Cardiac septum (tissue), 1 donor: ENCODE data around the gene FOXI1. TPM values are rescaled to one million over a fixed set of nuclear protein-coding genes. Genes with fewer than 3 reads are reported as not detected.

ENCODE experiments used
- DNase-seq: peaks from one replicate; pipeline ENCODE4 v3.0.0-alpha.2; 2020; ENCODE audit warnings: low spot score
- intact Hi-C: fragments of 100-400 bp; cut with DNase I; formaldehyde crosslinking; loops from one replicate; pipeline ENCODE4 v1.14.0; 2022
- long read RNA-seq: library from polyadenylated mRNA; unstranded; transcript quantifications from one replicate; pipeline ENCODE4 v2.0.0, GENCODE V29; 2021
- total RNA-seq: library from RNA; stranded (reverse); fragmentation: NEBNext Ultra II Directional; extraction: Animal tissue kit (Norgen Biotek cat#: 25700); gene quantifications from one replicate; pipeline ENCODE4 v1.2.1, GENCODE V29; 2021
- donor health status: DM: no; HTN: no; CAD: no.

Gene FOXI1
- not detected for total RNA-seq
- long read RNA-seq = 0 reads

GRCh38 chr5:170105642-170106611 is at the start of gene FOXI1:
TSS of gene FOXI1 (plus strand) at chr5:170105897. CDS start at chr5:170105958, 61 bp downstream.
- DNase-seq = no peak
- intact Hi-C loops = no loop called here

DNA sequence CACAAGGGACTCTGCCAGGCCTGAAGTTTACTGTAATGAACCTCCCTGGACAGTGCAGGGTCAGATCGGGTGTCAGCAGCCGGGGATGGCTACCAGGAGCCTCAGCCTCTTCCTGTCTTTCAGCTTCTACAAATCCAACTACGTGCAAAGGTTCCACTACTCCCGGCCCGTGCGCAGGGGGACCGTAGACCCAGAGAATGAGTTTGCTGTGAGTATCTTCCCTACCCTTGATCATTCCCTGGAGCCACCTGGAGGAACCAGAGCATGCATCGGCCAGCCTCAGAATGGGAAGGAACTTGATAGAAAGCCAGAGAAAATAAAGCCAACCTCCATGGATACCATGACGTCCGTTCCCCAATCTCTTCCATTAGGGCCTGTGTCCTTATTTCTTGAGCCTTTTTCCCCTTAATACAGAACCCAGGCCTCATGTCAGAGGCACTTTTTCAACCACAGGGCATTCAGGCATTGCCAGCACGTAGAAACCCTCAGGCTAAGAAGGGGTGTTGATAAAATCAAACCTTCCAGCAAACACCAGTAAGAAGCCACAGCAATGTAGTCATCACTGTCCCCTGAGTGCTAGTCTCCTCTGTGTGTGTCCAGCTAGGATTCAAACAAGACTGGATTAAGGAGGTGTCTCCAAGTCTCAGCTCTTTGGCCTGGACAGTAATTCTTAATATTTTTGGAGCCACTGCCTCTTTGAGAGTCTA is 49.0 kb upstream of the FOXI1 start:
- intact Hi-C loops = no loop called here
- DNase-seq = no peak

DNA sequence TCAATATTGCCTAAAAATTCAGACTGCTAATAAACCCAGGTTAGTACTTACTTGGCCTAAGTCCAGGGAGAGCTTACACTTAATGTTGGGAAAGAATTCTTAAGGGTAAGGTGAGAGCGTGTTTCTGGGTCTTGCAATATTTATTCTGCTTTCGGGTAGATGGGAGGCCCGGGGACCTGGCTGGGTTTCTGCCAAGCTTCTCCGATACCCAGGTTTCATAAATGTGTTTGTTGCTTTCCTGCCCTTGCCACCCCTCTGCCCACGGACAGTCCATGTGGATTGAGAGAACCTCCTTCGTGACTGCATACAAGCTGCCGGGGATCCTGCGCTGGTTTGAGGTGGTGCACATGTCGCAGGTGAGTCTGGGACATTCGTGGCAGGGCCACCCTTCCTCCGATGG is 48.4 kb upstream of the FOXI1 start:
- intact Hi-C loops = no loop called here
- no peak for DNase-seq

GRCh38 chr5:170059221-170059620 is 46.5 kb upstream of the FOXI1 start:
- intact Hi-C loops = no loop called here
- DNase-seq = no peak

GRCh38 chr5:170067152-170067551 is 38.5 kb upstream of the FOXI1 start:
- no peak for DNase-seq
- intact Hi-C loops = no loop called here

GRCh38 chr5:170067574-170068170 is 38.0 kb upstream of the FOXI1 start:
- no peak for DNase-seq
- intact Hi-C loops = no loop called here

GRCh38 chr5:170069512-170069911 is 36.2 kb upstream of the FOXI1 start:
- intact Hi-C loops = no loop called here
- no peak for DNase-seq

- DNase-seq = no peak
- intact Hi-C loops = loop anchor here (5.0 kb wide), 1 partner anchor 368 kb away; no protein-coding TSS in a partner anchor
Observed at GRCh38 chr5:170070556-170071412, 34.9 kb upstream of the FOXI1 start.

DNA sequence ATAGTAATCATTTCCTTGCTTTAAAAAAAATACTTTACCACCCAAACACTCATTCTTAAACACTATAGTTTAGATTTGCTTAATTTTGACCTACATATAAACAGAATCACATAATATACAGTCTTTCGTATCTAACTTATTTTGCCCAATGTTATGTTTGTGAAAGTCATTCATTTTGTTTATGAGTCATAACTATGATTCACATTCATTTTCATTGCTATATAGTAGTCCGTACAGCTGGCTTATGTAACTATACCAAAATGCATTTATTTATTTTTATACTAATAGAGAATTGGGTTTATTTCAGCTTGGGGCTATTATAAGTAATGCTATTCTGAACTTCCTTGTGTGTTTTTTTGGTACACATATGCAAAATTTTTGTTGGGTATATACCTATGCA is 33.9 kb upstream of the FOXI1 start:
- no peak for DNase-seq
- intact Hi-C loops = loop anchor here (5.0 kb wide), 1 partner anchor 369 kb away; no protein-coding TSS in a partner anchor

GRCh38 chr5:170075696-170076095 is 30.0 kb upstream of the FOXI1 start:
- intact Hi-C loops = no loop called here
- no peak for DNase-seq

DNA sequence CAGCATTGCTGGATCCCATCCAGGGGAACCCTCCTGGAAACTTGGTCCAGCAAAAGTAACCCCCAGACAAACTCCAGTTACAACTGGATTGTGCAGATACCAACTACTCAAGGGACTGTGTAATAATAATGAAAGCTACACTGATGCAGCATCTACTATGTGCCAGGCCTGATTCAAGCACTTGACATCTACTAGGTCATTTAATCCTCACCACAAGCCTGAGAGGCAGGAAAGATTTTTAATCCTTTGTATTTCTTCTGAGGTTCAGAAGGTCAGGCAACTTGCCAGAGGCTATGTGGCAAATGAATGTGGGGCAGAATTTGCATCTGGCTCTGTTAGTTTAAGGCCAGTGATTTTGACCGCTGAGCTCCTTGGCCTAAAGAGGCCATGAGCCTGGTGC is 29.5 kb upstream of the FOXI1 start:
- DNase-seq = peak; percentile 31
- intact Hi-C loops = no loop called here

GRCh38 chr5:170076739-170077138 is 29.0 kb upstream of the FOXI1 start:
- intact Hi-C loops = no loop called here

GRCh38 chr5:170077526-170077925 is 28.2 kb upstream of the FOXI1 start:
- intact Hi-C loops = no loop called here
- DNase-seq = peak; percentile 68

More at GRCh38 chr5:170076739-170077138, 29.0 kb upstream of the FOXI1 start:
- no peak for DNase-seq

DNA sequence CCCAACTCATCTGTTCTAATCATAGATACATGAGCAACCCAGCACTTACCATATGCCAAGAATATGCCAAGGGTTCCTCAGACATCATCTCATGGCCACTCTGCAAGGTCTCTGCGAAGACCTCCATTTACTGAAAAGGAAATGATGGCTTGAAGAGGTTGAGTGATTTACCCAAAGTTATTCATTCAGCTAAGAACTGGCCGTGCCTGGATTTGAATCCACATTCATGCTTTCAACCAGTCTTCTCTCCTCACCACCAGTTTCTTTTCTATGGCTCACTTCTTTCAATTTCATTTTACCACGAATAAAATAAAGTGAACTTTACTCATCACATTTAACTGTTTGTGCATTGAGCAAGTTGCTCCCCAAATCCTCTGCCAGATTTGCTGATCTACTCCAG is 27.2 kb upstream of the FOXI1 start:
- intact Hi-C loops = no loop called here
- no peak for DNase-seq

DNA sequence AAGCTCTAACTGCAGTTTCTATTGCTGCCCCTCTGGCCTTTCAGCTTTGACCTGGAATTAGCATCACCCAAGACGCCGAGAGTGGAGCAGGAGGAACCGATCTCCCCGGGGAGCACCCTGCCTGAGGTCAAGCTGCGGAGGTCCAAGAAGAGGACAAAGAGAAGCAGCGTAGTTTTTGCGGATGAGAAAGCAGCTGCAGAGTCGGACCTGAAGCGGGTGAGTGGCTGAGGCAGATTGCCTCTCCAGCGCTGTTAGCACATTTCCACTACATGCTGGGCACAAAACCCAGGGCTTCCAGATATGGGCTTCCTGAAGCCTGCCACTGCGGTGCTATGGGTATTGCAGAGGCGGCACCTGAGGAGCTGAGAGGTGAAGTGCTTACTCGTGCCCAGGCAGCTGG is 26.8 kb upstream of the FOXI1 start:
- intact Hi-C loops = no loop called here
- DNase-seq = peak; percentile 20

- intact Hi-C loops = no loop called here
- DNase-seq = peak; percentile 31
Observed at GRCh38 chr5:170080217-170080616, 25.5 kb upstream of the FOXI1 start.

DNA sequence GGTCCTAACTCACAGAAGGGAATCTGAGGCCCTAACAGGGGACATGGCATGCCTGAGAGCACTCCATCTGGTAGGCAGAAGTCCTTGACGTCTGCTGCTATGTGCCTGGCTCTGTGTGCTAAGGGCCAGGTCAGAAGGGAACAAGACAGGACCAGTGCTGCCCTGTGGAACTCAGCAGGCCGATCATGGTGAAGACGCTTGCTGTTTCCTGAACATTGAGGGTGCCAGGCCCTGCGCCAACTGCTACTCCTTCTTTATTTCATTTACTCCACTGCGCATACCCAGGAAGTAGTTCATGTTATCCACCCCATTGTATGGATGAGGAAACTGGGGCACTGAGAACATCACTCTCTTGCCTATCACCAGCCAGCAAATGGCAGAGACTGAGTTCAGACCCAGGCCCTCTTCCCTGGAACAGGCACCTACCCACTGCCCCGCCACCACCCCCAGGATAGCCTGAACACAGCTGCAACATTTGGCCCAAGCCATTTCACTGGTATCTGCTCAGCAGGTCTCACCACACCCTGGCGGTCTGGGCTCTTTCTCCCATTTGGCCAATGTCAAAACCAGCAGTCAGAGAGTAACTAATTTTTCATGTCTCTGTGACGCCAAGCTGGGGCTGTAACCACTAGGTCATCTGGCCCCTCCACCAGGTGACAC is 24.8 kb upstream of the FOXI1 start:
- DNase-seq = peak; percentile 71
- intact Hi-C loops = no loop called here

- intact Hi-C loops = no loop called here
- peak; percentile 51 for DNase-seq
Observed at GRCh38 chr5:170081616-170082015, 24.1 kb upstream of the FOXI1 start.

DNA sequence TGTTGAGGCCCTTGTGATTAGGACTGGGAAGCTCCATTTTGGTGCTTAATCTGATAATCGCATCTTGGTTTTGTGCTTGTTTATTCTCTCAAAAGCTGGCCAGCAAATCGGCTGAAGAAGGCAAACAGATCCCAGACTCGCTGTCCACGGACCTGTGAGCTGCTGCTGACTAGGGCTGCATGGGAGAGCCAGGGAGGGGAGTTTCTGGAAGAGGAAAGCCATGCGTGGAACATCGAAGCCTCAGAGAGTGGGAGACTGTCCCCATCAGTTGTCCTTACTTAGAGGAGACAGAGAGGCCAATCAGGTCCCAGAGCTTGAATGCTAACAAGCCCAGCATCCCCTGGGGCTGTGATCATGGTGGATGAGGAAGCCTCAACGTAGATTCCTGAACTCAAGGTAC is 23.0 kb upstream of the FOXI1 start:
- intact Hi-C loops = no loop called here
- DNase-seq = peak; percentile 63
